Measurements from ENCODE around the gene IMP3.

- TF ChIP-seq CTCF (IDR thresholded peaks at IDR 0.05; ENCODE audit: poor library complexity, severe bottlenecking) (no peak), EZH2 (IDR thresholded peaks at IDR 0.05; ENCODE audit: borderline replicate concordance, insufficient read depth, low read length, poor library complexity, severe bottlenecking) (no peak), REST (IDR thresholded peaks at IDR 0.05; ENCODE audit: borderline replicate concordance) (no peak), SMC3 (conservative IDR thresholded peaks at IDR 0.05; ENCODE audit: poor library complexity) (no peak)
Measured at GRCh38 chr15:75654201-75654907, 14.3 kb upstream of the IMP3 start.
